LNCaP clone FGC (cell line): ENCODE measurements around the gene PLEKHA7.
A peak's percentile ranks its signal among the peaks of the same experiment; 100 is the strongest.

Experiments
- DNase-seq: peaks from one replicate; pipeline ENCODE4 v3.0.0-alpha.2; 2011; ENCODE audit warnings: low read depth
- H3K4me3 ChIP-seq: 2 replicates; pipeline ENCODE4 v1.5.1; 2011; ENCODE audit warnings: mild to moderate bottlenecking, low read depth, low read length, control low read depth
- TF ChIP-seq, protein P1 (sequence below): IDR thresholded peaks from 2 replicates; pipeline ENCODE4 v1.5.1; 2012; ENCODE audit warnings: mild to moderate bottlenecking; ENCODE audit not compliant: control insufficient read depth, insufficient read depth; ENCODE audit errors: extremely low read depth

The PLEKHA7 gene

DNA sequence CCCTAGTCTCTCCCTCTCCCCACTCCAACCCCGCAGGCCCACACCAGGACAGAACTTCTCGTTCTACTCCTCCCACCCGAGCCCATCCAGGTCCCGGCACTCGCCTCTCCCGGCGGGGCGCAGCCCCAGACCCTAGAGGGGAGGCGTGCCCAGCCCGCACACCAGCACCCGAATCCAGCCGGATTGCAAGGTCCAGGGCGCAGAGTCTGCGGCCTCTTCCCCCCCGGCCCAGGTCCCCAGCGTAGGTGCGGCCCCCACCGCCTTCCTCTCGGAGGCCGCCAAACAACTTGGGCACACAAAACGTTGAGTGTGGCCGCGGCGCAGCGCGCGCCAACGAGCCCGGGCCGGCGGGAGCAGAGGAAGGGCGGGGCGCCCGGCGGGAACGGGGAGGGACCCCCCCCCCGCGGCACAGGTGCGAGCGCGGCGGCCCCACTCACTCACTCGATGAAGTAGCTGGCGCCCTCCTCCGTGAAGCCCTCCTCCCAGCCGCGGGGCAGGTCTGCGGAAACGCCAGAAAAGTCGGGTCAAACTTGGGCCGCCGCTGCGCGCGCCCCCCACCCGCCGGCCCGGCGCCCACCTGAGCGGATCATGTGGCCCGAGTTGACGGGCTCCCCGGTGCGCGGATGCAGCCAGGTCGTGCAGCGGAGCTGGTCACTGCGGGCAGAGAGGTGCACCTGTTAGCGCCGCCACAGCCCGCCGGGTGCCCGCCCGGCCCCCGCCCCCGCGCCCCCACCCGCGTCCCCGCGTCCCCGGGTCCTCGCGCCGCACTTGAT is 480 bp downstream of the PLEKHA7 start:
- no peak for DNase-seq
- H3K4me3 ChIP-seq, result peak overlapping the region; percentile 70
- TF ChIP-seq, protein P1, sequence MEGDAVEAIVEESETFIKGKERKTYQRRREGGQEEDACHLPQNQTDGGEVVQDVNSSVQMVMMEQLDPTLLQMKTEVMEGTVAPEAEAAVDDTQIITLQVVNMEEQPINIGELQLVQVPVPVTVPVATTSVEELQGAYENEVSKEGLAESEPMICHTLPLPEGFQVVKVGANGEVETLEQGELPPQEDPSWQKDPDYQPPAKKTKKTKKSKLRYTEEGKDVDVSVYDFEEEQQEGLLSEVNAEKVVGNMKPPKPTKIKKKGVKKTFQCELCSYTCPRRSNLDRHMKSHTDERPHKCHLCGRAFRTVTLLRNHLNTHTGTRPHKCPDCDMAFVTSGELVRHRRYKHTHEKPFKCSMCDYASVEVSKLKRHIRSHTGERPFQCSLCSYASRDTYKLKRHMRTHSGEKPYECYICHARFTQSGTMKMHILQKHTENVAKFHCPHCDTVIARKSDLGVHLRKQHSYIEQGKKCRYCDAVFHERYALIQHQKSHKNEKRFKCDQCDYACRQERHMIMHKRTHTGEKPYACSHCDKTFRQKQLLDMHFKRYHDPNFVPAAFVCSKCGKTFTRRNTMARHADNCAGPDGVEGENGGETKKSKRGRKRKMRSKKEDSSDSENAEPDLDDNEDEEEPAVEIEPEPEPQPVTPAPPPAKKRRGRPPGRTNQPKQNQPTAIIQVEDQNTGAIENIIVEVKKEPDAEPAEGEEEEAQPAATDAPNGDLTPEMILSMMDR, result no peak

DNA sequence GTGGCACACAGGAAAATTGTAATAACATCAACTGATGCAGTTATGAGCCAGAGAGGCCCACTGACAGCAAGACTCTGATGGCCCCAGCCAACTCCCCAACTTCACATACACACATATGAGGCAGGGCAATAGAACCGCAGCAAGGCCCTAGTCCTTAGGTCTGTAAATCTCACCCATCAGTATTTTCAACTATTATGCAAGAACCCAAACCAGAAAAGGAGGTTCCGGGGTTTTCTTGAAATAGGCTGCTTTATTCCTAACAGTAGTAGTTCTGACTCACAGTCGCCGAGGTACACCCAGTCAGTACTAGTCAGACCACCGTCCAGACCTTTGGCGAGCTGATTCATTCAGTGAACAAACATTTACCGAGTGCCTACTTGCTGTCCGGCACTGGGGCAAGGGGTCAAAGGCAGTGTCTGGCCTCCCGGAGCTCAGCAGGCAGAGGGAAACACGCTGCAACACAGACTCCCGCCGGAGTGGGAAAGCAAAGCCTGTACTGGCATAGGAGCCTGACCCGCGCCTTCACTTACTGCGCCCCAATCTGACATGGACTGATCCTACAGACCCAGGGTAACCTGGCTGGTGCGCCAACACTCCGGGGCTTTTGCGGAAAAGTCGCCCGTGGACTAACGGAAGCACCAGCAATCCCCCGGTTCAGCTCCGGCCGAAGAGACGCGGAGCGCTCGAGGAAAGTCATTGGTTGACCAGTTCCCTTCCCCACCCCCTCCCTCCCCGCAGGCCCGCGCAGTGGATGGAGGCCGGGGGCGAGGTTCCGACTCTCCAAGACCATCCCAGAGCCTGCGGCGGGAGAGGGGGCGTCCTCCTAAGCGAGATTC is 1.3 kb downstream of the PLEKHA7 start:
- TF ChIP-seq, protein P1, result no peak
- peak overlapping the region; percentile 70 for H3K4me3 ChIP-seq
- DNase-seq, result no peak

DNA sequence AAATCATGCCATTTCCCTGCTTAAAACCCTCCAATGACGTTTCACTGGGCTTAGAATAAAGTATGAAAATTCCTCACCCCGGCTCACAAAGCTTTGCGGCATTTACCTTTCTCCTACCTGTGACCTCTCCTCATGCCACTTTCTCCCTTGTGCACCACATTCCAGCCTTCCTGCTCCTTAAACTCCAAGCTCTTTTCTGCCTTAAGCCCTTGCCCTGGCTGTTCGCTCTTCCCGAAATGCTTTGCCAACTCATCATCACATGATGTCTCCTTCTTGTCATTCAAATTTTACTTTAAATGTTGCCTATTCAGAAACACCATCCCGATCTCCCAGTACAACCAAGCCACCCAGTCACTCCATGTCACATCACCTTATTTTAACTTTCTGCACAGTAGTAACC is 2.0 kb downstream of the PLEKHA7 start:
- TF ChIP-seq, protein P1, result no peak
- DNase-seq, result no peak
- no peak overlapping the region for H3K4me3 ChIP-seq

DNA sequence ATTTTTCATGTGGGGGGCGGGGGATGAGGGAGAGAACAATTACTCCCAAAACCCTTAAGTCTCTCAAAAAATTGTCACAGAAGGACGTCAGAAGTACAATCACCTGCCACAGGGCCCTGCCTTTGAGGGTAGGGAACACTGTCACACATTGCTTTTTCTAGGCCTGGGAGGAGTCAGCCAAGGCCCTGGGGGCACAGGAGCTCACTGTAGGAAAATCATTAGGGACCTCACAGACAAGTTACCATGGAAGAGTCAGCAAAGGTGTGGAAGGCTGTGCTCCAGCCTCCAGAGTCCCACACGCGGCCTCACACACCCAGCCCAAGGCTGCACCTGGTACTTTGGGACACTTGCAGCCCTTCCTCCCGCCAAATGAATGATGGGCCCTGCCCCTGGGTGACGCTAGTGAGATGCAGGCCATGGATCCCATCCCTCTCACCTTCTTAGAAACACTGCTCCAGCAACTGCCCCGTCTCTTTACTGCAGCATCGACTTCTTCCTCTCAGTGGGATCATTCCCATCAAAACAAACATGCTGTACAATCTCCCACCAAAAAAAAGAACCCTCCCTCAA is 3.3 kb downstream of the PLEKHA7 start:
- no peak overlapping the region for H3K4me3 ChIP-seq
- TF ChIP-seq, protein P1, result no peak
- no peak for DNase-seq

DNA sequence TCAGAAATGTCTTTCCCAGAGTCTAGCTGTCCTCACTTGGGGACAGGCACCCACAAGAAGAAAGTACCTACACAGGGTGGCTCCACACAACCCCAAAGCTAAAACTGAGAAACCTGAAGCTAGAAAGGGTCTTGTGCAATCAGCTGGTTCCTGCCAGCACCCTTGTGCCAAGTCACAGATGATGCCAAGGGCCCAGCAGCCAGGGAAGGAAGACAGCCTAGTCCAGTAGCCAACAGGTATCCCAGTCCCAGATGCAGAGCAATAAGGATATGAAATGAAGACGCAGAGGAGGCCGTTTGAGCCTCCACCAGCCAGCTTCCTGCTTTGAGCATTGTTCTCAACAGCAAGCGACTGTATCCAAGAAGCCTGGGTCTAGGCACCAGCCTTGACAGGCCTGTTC is 6.1 kb downstream of the PLEKHA7 start:
- no peak for DNase-seq
- H3K4me3 ChIP-seq, result no peak overlapping the region
- TF ChIP-seq, protein P1, result no peak

DNA sequence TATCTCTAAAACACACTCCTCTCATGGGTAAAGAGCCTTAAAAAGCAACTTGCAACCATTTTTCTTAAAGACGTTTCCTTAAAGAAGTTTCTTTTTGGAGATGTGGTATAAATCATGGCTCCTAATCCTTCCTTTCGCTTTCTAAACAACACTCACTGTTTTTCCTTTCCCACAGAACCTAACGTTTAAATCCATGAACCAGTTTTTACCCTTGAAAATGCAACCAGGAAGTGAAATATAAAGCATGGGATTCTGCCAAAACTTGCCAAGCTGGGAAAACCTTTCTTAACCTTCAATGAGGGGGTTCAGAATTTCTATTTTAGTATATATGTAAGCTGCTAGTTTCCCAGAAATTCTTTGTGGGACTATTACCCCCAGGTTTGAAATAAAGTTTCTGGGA is 8.6 kb downstream of the PLEKHA7 start:
- TF ChIP-seq, protein P1, result no peak
- no peak overlapping the region for H3K4me3 ChIP-seq
- DNase-seq, result no peak
